Heart right ventricle (tissue), 16 donors: ENCODE results near the gene ZC3HAV1L. TPM values are rescaled to one million over a fixed set of nuclear protein-coding genes. Genes with fewer than 3 reads are reported as not detected.
A peak's percentile ranks its signal among the peaks of the same experiment; 100 is the strongest.

ENCODE experiments used
- ATAC-seq, 8 donors: fragments of 200-7000 bp; cut with Tn5 transposase; one replicate each; pipeline ENCODE4 v1.9.1; 2020; ENCODE audit warnings: mild to moderate bottlenecking in 8 of 8, moderate library complexity in 8 of 8, moderate number of reproducible peaks in 1 of 8
- DNase-seq, 2 donors: peaks; one replicate each; pipeline ENCODE4 v3.0.0-alpha.2; 2020
- H3K27ac ChIP-seq, 10 donors: fragments of 200-600 bp; sonication (generic) in 2 of 10; one replicate each; pipeline versions ENCODE4 v1.5.0 to v1.8.0; 2020 to 2022; ENCODE audit warnings: mild to moderate bottlenecking in 3 of 10
- H3K27me3 ChIP-seq, 7 donors: fragments of 200-600 bp; one replicate each; pipeline ENCODE4 v1.8.0; 2021 to 2022; ENCODE audit warnings: mild to moderate bottlenecking in 2 of 7
- H3K36me3 ChIP-seq, 9 donors: fragments of 200-600 bp; sonication (generic) in 1 of 9; one replicate each; pipeline versions ENCODE4 v1.5.0 to v1.8.0; 2020 to 2022; ENCODE audit warnings: mild to moderate bottlenecking in 2 of 9
- H3K4me1 ChIP-seq, 9 donors: fragments of 200-600 bp; sonication (generic) in 1 of 9; one replicate each; pipeline versions ENCODE4 v1.5.0 to v1.8.0; 2020 to 2022; ENCODE audit warnings: mild to moderate bottlenecking in 4 of 9
- H3K4me3 ChIP-seq, 10 donors: fragments of 200-600 bp; sonication (generic) in 2 of 10; one replicate each; pipeline versions ENCODE4 v1.5.0 to v1.8.0; 2020 to 2022; ENCODE audit warnings: mild to moderate bottlenecking in 7 of 10, moderate library complexity in 2 of 10
- H3K9me3 ChIP-seq, 11 donors: fragments of 200-600 bp in 10 of 11; sonication (generic) in 2 of 11; one replicate each; pipeline versions ENCODE4 v1.5.0 to v1.8.0; 2013 to 2022; ENCODE audit warnings: mild to moderate bottlenecking in 2 of 11, control low read depth in 1 of 11, moderate library complexity in 1 of 11
- WGBS, 2 donors: extraction: QIAGEN DNeasy Blood & Tissue Kit; methylation state at CpG; one replicate each; pipeline ENCODE4 v1.1.7; 2013; ENCODE audit warnings: inconsistent platforms in 1 of 2; 5-methylcytosine and 5-hydroxymethylcytosine counted together
- intact Hi-C, 10 donors: fragments of 100-400 bp; cut with DNase I; formaldehyde crosslinking; loops; one replicate each; pipeline versions ENCODE4 v1.11.1 to v1.14.2; 2022
- long read RNA-seq, 3 donors: library from polyadenylated mRNA; unstranded; transcript quantifications; one replicate each; pipeline ENCODE4 v2.0.0, GENCODE V29; 2020 to 2021
- polyA plus RNA-seq, 2 donors: library from polyadenylated mRNA; stranded (reverse); fragments of 200-250 nt; gene quantifications; one replicate each; pipeline ENCODE4 v1.2.3, GENCODE V29; 2013
- total RNA-seq, 10 donors: library from RNA; stranded (reverse); fragmentation: NEBNext Ultra II Directional in 3 of 10; extraction: Animal tissue kit (Norgen Biotek cat#: 25700) in 3 of 10; gene quantifications; one replicate each; pipeline versions ENCODE4 v1.2.1 to v1.2.4, GENCODE V29; 2021 to 2023
- TF ChIP-seq, protein P1 (sequence below), 9 donors: fragments of 200-600 bp; sonication (generic) in 2 of 9; IDR thresholded peaks; one replicate each; pipeline versions ENCODE4 v1.5.0 to v1.8.0; 2021 to 2022; ENCODE audit warnings: antibody characterized with exemption in 9 of 9, mild to moderate bottlenecking in 5 of 9, moderate library complexity in 1 of 9
- donor health status: Arrhythmogenic right ventricular cardiomyopathy.
- donor health status: ischemic (EF 13 %, LVEDD 7.1; RV severe dilation, severe dysfunction).
- donor health status: healthy with polysubstance abuse.
- donor health status: DM: no; HTN: yes; CAD: no.
- donor health status: DM: no; HTN: no; CAD: no.
- donor health status: ischemic (EF 25% LVEDD 6.9; RV normal size, moderate dysfunction).
- donor health status: ischemic (EF 25% LVEDD 5.7; RV mildly dilated, moderate dysfunction).
- donor health status: healthy.
- donor health status: DM: yes; HTN: yes; CAD: no.
- donor health status: Ischemic cardiomyopathy.
- donor health status: ischemic (EF 35%, LVEDD 5.7; RV mildly dilated, moderate dysfunction).
- donor health status: nonischemic (EF 11% LVEDD 7.7; RV severe dilation, severe dysfunction).
- donor health status: DM: yes; HTN: yes; CAD: no.
- donor health status: PGD.
- donor health status: ischemic (EF 29% LVEDD 5.4; RV normal size, mild dysfunction).
- donor health status: nonischemic (EF 23%, LVEDD 6.1; RV moderate dilation, normal function).

The ZC3HAV1L gene, protein sequence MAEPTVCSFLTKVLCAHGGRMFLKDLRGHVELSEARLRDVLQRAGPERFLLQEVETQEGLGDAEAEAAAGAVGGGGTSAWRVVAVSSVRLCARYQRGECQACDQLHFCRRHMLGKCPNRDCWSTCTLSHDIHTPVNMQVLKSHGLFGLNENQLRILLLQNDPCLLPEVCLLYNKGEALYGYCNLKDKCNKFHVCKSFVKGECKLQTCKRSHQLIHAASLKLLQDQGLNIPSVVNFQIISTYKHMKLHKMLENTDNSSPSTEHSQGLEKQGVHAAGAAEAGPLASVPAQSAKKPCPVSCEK
- total RNA-seq (1 to 10 TPM; 1.8 to 5.8 (median 2.5) TPM), polyA plus RNA-seq (under 1 TPM; 0.39 to 0.95 TPM)
- long read RNA-seq, donor 1, result 0 reads
- long read RNA-seq, donor 2, result 0 reads
- long read RNA-seq, donor 3, partial matches to known transcripts, result 4 of 5 reads
- long read RNA-seq, donor 3, other reads (novel, unspliced or antisense), result 1 of 5 reads

DNA sequence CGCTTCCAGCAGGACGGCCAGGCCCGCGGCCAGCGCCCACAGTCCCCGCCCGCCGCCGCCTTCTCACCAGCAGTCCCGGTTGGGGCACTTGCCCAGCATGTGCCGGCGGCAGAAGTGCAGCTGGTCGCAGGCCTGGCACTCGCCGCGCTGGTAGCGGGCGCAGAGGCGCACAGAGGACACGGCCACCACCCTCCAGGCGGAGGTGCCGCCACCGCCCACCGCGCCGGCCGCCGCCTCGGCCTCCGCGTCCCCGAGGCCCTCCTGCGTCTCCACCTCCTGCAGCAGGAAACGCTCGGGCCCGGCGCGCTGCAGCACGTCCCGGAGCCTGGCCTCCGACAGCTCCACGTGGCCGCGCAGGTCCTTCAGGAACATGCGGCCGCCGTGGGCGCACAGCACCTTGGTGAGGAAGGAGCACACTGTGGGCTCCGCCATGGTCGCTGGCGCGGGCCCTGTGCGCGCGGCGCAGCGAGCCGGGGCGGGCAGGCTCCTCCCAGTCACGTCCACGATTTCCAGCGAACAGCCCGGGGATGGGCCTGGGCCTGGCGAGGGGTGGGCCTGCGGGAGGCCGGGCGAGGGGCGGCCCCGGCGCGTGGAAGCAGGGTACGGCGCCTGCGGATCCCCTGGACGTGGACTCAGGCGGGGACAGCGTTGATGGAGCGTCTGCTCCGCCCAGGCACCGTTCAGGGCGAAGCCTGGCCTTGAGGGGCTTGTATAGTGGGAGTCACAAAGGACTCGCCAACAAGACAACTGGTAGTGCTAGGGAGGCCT, at the start of gene ZC3HAV1L:
Gene ZC3HAV1L (minus strand): TSS at position 457 of the 768 bp plus-strand sequence. CDS start 25 bp downstream, at position 432.
- WGBS, 2 donors, result 1 to 2% methylated on average over 82 of the region's 82 CpGs
- ATAC-seq (peak; percentile 85 to 96 (median 92)), DNase-seq (peak; percentile 61 to 70)
- TF ChIP-seq, protein P1, sequence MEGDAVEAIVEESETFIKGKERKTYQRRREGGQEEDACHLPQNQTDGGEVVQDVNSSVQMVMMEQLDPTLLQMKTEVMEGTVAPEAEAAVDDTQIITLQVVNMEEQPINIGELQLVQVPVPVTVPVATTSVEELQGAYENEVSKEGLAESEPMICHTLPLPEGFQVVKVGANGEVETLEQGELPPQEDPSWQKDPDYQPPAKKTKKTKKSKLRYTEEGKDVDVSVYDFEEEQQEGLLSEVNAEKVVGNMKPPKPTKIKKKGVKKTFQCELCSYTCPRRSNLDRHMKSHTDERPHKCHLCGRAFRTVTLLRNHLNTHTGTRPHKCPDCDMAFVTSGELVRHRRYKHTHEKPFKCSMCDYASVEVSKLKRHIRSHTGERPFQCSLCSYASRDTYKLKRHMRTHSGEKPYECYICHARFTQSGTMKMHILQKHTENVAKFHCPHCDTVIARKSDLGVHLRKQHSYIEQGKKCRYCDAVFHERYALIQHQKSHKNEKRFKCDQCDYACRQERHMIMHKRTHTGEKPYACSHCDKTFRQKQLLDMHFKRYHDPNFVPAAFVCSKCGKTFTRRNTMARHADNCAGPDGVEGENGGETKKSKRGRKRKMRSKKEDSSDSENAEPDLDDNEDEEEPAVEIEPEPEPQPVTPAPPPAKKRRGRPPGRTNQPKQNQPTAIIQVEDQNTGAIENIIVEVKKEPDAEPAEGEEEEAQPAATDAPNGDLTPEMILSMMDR (IDR thresholded peaks at IDR 0.05), result no peak
- Histone ChIP-seq H3K27me3 (peaks cover 0 to 3% (median 0%) of the 10 kb centered on the region in 7 donors), H3K27ac (peak within 1 kb of the TSS; percentile 3 to 91 (median 81)), H3K36me3 (peaks cover 0 to 37% (median 0%) of the 10 kb centered on the region in 9 donors), H3K4me3 (peak within 1 kb of the TSS; percentile 50 to 88 (median 74)), H3K9me3 (no peaks in the 10 kb centered on the region), H3K4me1 (peaks cover 0 to 28% (median 21%) of the 10 kb centered on the region in 9 donors)
- intact Hi-C loops, result loop anchor here in 1 of 10 donors (1.0 kb wide), 1 partner anchor 38 kb away; no protein-coding TSS in a partner anchor

DNA sequence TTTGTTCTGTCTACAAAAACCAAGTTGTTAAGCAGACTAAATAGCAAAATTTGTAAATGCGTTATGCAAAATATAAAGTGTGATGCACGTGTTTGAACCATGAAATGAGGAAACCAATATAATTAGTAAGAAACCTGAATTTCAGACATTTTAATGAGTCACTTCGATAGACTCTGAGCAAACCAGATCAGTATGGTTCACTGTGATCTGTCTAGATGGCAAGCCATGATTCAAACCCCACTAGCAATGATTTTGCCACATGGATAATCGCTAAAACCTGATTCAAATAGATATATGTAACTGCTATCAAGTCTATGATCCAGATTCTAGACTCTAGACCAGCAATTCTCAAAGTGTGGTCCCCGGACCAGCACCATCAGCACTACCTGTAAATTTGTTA, 48.9 kb upstream of the ZC3HAV1L start:
- Histone ChIP-seq H3K9me3 (peaks cover 0 to 7% (median 0%) of the 10 kb centered on the region in 11 donors), H3K4me1 (peaks cover 0 to 29% (median 10%) of the 10 kb centered on the region in 9 donors), H3K27me3 (no peaks in the 10 kb centered on the region), H3K27ac (no peak overlapping the region), H3K4me3 (no peak overlapping the region), H3K36me3 (peaks cover 0 to 100% (median 21%) of the 10 kb centered on the region in 9 donors)
- TF ChIP-seq, protein P1 (IDR thresholded peaks at IDR 0.05), result no peak
- ATAC-seq (no peak), DNase-seq (no peak)
- 91 to 96% methylated on average over 5 of the region's 5 CpGs for WGBS, 2 donors
- intact Hi-C loops, result no loop called here

DNA sequence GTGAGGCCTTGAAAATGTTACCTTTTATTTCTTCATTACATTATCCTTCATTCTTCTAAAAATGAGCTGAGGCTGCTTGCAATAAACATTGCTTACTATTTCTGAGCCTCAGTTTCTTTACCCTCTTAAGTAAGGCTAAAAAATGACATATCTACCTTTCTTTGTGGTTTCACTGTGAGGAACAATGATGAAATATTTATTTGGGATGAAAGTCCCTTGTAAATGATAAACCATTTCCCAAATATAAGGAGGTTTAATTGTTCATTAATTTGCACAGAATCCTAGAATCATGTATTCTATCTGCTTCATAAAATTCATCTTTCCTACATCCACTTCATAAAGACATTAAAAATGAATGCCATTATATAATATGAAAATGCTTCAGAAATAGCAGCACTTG, 45.7 kb upstream of the ZC3HAV1L start:
- peaks cover 0 to 100% (median 22%) of the 10 kb centered on the region in 9 donors for H3K36me3 ChIP-seq
- intact Hi-C loops, result no loop called here
- H3K4me1 ChIP-seq, result peaks cover 0 to 32% (median 11%) of the 10 kb centered on the region in 9 donors
- H3K9me3 ChIP-seq, result peaks cover 0 to 2% (median 0%) of the 10 kb centered on the region in 11 donors
- peak overlapping the region in 1 of 10 donors; percentile 6 for H3K27ac ChIP-seq
- TF ChIP-seq, protein P1 (IDR thresholded peaks at IDR 0.05), result no peak
- no peak overlapping the region for H3K4me3 ChIP-seq
- ATAC-seq (no peak), DNase-seq (no peak)
- no peaks in the 10 kb centered on the region for H3K27me3 ChIP-seq

DNA sequence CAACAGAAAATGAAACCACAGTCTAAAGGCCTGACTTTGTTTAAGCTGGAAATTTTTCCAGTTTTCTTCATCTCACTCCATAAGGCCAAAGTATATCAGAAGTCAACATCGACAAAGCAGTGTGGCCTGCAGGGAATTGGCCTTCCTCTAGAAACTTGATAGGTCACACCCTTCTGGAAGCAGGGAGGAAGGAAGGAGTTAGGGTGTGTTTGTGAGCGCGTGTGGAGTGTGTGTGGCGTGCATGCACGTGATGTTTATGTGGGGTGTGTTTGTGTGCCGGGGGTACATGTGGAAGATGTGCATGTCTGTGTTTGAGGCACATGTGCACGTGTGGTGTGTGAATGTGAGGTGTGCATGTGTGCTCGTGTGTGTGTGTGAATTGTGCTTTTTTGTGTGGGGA, 45.1 kb upstream of the ZC3HAV1L start:
- Histone ChIP-seq H3K4me3 (no peak overlapping the region), H3K27me3 (no peaks in the 10 kb centered on the region), H3K9me3 (no peaks in the 10 kb centered on the region), H3K27ac (peak overlapping the region in 6 of 10 donors; percentile 16 to 59 (median 36)), H3K4me1 (peaks cover 0 to 29% (median 11%) of the 10 kb centered on the region in 9 donors), H3K36me3 (peaks cover 0 to 100% (median 26%) of the 10 kb centered on the region in 9 donors)
- ATAC-seq, result peak; percentile 33 to 87 (median 72)
- DNase-seq, result peak in 1 of 2 donors; percentile 15
- 57 to 73% methylated on average over 8 of the region's 8 CpGs for WGBS, 2 donors
- intact Hi-C loops, result no loop called here
- TF ChIP-seq, protein P1 (IDR thresholded peaks at IDR 0.05), result no peak
